Measurements from ENCODE around the gene RELB.

- TF ChIP-seq EZH2 (IDR thresholded peaks at IDR 0.05; ENCODE audit: borderline replicate concordance, control insufficient read depth, low read depth, low read length) (no peak), GATAD2B (conservative IDR thresholded peaks at IDR 0.05; ENCODE audit: low read depth) (no peak), CTCF (IDR thresholded peaks at IDR 0.05 in 2 of 3, conservative IDR thresholded peaks at IDR 0.05 in 1 of 3; ENCODE audit: control insufficient read depth in 2 of 3, extremely low read depth in 1 of 3, insufficient read depth in 1 of 3, low read depth in 3 of 3, low read length in 3 of 3) (no peak), EP300 (IDR thresholded peaks at IDR 0.05; ENCODE audit: borderline replicate concordance in 1 of 2, control insufficient read depth in 1 of 2, low read depth in 2 of 2, low read length in 2 of 2) (no peak), CEBPZ (IDR thresholded peaks at IDR 0.05; ENCODE audit: low read depth, low read length) (no peak), BCL3 (IDR thresholded peaks at IDR 0.05; ENCODE audit: borderline replicate concordance, insufficient read depth, low read depth, low read length, poor library complexity, severe bottlenecking) (no peak), POLR2AphosphoS5 (IDR thresholded peaks at IDR 0.05; ENCODE audit: low read length) (no peak), ELK1 (IDR thresholded peaks at IDR 0.05; ENCODE audit: low read depth, low read length) (no peak), BMI1 (IDR thresholded peaks at IDR 0.05; ENCODE audit: borderline replicate concordance) (no peak)
Measured at GRCh38 chr19:45003485-45003884, 2.2 kb downstream of the RELB start.
